ENCODE results near the gene TSHR. TPM values are rescaled to one million over a fixed set of nuclear protein-coding genes. Genes with fewer than 3 reads are reported as not detected.

TSHR gene
- total RNA-seq, 2 donors from 2014 or later, result 0.23 to 0.36 TPM

- 0% methylated on average over 28 of the region's 28 CpGs for WGBS
- no peaks in the 10 kb centered on the region for H3K4me1 ChIP-seq (replicated peaks)
- peak; percentile 90 for DNase-seq (ENCODE audit: low spot score)
- peak; percentile 83 for TF ChIP-seq POLR2AphosphoS5 (IDR thresholded peaks at IDR 0.05)
- TF ChIP-seq POLR2A (IDR thresholded peaks at IDR 0.05), result peak; percentile 59
- peak; percentile 81 to 97 (median 90) for TF ChIP-seq CTCF (IDR thresholded peaks at IDR 0.05)
- intact Hi-C loops (cut with DNase I), result loop anchor here (5.0 to 10.0 kb wide), 2 partner anchors 173 to 215 kb away; partner anchors contain the start of gene TSHR
- H3K4me3 ChIP-seq, result peak overlapping the region; percentile 43 to 47
- H3K27me3 ChIP-seq (replicated peaks; ENCODE audit: insufficient read depth), result no peaks in the 10 kb centered on the region
- H3K27ac ChIP-seq, result peak overlapping the region; percentile 90 to 92
- no peaks in the 10 kb centered on the region for H3K9me3 ChIP-seq
- H3K36me3 ChIP-seq, result no peaks in the 10 kb centered on the region
Measured at GRCh38 chr14:81170104-81170828, 214.8 kb downstream of the TSHR start.

- Histone ChIP-seq H3K4me3 (peak overlapping the region in 1 of 2 donors; percentile 43), H3K27ac (peak overlapping the region; percentile 90 to 92), H3K36me3 (no peaks in the 10 kb centered on the region), H3K4me1 (replicated peaks) (no peaks in the 10 kb centered on the region), H3K27me3 (replicated peaks; ENCODE audit: insufficient read depth) (no peaks in the 10 kb centered on the region), H3K9me3 (no peaks in the 10 kb centered on the region)
- no peak for DNase-seq (ENCODE audit: low spot score)
- intact Hi-C loops (cut with DNase I), result loop anchor here (5.0 to 10.0 kb wide), 2 partner anchors 174 to 216 kb away; partner anchors contain the start of gene TSHR
- 19% methylated on average over 3 of the region's 3 CpGs for WGBS
- no peak for TF ChIP-seq POLR2AphosphoS5 (IDR thresholded peaks at IDR 0.05)
- no peak for TF ChIP-seq CTCF (IDR thresholded peaks at IDR 0.05)
- no peak for TF ChIP-seq POLR2A (IDR thresholded peaks at IDR 0.05)
Measured at GRCh38 chr14:81170829-81171195, 215.4 kb downstream of the TSHR start.

- intact Hi-C loops (cut with DNase I), result loop anchor here (5.0 to 10.0 kb wide), 2 partner anchors 175 to 218 kb away; partner anchors contain the start of gene TSHR
- Histone ChIP-seq H3K9me3 (no peaks in the 10 kb centered on the region), H3K4me3 (no peak overlapping the region), H3K27me3 (replicated peaks; ENCODE audit: insufficient read depth) (no peaks in the 10 kb centered on the region), H3K36me3 (no peaks in the 10 kb centered on the region), H3K27ac (no peak overlapping the region), H3K4me1 (replicated peaks) (no peaks in the 10 kb centered on the region)
- no peak for DNase-seq (ENCODE audit: low spot score)
- 67% methylated on average over 2 of the region's 2 CpGs for WGBS
- TF ChIP-seq POLR2AphosphoS5 (IDR thresholded peaks at IDR 0.05) (no peak), POLR2A (IDR thresholded peaks at IDR 0.05) (no peak), CTCF (IDR thresholded peaks at IDR 0.05) (no peak)
Measured at GRCh38 chr14:81172353-81172752, 216.9 kb downstream of the TSHR start.

GRCh38 chr14:81172881-81173280 is 217.5 kb downstream of the TSHR start:
- H3K9me3 ChIP-seq, result no peaks in the 10 kb centered on the region
- no peak for TF ChIP-seq POLR2A (IDR thresholded peaks at IDR 0.05)
- no peak for TF ChIP-seq CTCF (IDR thresholded peaks at IDR 0.05)
- no peak for TF ChIP-seq POLR2AphosphoS5 (IDR thresholded peaks at IDR 0.05)
- intact Hi-C loops (cut with DNase I), result loop anchor here (5.0 to 10.0 kb wide), 2 partner anchors 176 to 218 kb away; partner anchors contain the start of gene TSHR
- H3K4me3 ChIP-seq, result no peak overlapping the region
- WGBS, result 84% methylated on average over 3 of the region's 3 CpGs
- H3K36me3 ChIP-seq, result no peaks in the 10 kb centered on the region
- DNase-seq (ENCODE audit: low spot score), result no peak
- no peaks in the 10 kb centered on the region for H3K4me1 ChIP-seq (replicated peaks)
- H3K27ac ChIP-seq, result no peak overlapping the region
- no peaks in the 10 kb centered on the region for H3K27me3 ChIP-seq (replicated peaks; ENCODE audit: insufficient read depth)

GRCh38 chr14:81176241-81176640 is 220.8 kb downstream of the TSHR start:
- Histone ChIP-seq H3K27me3 (replicated peaks; ENCODE audit: insufficient read depth) (no peaks in the 10 kb centered on the region), H3K9me3 (no peaks in the 10 kb centered on the region), H3K4me1 (replicated peaks) (no peaks in the 10 kb centered on the region), H3K27ac (no peak overlapping the region), H3K4me3 (no peak overlapping the region), H3K36me3 (no peaks in the 10 kb centered on the region)
- no peak for DNase-seq (ENCODE audit: low spot score)
- WGBS, result 91% methylated on average over 3 of the region's 3 CpGs
- TF ChIP-seq CTCF (IDR thresholded peaks at IDR 0.05) (no peak), POLR2AphosphoS5 (IDR thresholded peaks at IDR 0.05) (no peak), POLR2A (IDR thresholded peaks at IDR 0.05) (no peak)
- intact Hi-C loops (cut with DNase I), result loop anchor here (10.0 kb wide), 1 partner anchor 221 kb away; the partner anchor contains the start of gene TSHR
